ENCODE results near the gene TTC39C. TPM values are rescaled to one million over a fixed set of nuclear protein-coding genes. Genes with fewer than 3 reads are reported as not detected.

The TTC39C gene
- total and polyA plus RNA-seq, 7 donors, result 2.3 to 36.9 (median 27.0) TPM

- TF ChIP-seq EP300 (IDR thresholded peaks at IDR 0.05) (no peak), CTCF (IDR thresholded peaks at IDR 0.05) (no peak), POLR2A (IDR thresholded peaks at IDR 0.05) (no peak), POLR2AphosphoS5 (IDR thresholded peaks at IDR 0.05) (no peak)
- Histone ChIP-seq H3K36me3 (peaks cover 4 to 80% (median 6%) of the 10 kb centered on the region in 4 donors), H3K4me1 (no peaks in the 10 kb centered on the region), H3K4me3 (no peak overlapping the region), H3K9me3 (no peaks in the 10 kb centered on the region), H3K27me3 (no peaks in the 10 kb centered on the region), H3K27ac (no peak overlapping the region)
- intact Hi-C loops (cut with DNase I), result no loop called here
- no peak for DNase-seq
- WGBS, 2 donors, result 94 to 96% methylated on average over 3 of the region's 3 CpGs
These were observed 143.3 kb downstream of the TTC39C start for GRCh38 chr18:24157855-24158254.

DNA sequence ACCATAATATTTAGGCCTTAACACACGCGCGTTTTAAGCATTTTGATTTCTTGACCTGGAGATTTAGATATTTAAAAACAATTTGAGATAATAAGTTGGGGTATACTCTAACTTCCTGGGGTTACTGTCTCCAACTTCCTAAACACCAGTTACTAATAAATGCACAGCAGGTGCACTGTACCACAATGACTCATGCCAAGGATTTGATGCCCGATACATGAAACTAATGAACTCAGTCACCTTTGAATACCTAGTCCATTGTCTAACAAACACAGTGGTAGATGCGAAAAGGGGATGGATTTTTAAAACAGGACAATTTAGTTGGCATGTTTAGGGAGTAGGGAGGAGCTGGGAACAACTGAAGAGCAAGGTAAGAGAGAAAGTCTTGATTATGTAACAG, 145.5 kb downstream of the TTC39C start:
- TF ChIP-seq POLR2AphosphoS5 (IDR thresholded peaks at IDR 0.05) (no peak), POLR2A (IDR thresholded peaks at IDR 0.05) (no peak), CTCF (IDR thresholded peaks at IDR 0.05) (no peak), EP300 (IDR thresholded peaks at IDR 0.05) (no peak)
- DNase-seq, result no peak
- no peaks in the 10 kb centered on the region for H3K27me3 ChIP-seq
- no peak overlapping the region for H3K4me3 ChIP-seq
- H3K4me1 ChIP-seq, result no peaks in the 10 kb centered on the region
- H3K36me3 ChIP-seq, result peaks cover 8 to 88% (median 16%) of the 10 kb centered on the region in 4 donors
- no peaks in the 10 kb centered on the region for H3K9me3 ChIP-seq
- H3K27ac ChIP-seq, result no peak overlapping the region
- intact Hi-C loops (cut with DNase I), result no loop called here
- WGBS, 2 donors, result 94 to 97% methylated on average over 5 of the region's 5 CpGs

DNA sequence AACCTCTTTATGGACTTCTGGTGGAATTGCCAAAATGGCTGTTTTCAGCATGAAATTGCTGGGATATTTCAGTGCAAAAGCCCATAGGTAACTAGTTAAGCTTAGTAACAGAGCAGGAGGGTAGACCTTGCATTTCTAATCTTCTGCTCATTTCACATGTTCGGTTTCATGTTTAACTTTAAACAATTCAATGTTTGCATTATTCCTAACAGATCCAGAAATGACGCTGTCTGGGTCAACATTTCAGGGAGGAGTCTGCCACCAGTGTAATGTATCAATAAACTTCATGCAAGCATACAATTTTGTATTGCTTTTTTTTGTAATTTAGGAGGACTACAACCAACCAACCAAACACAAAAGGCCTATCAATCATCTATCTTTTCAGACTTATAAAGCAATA, 146.8 kb downstream of the TTC39C start:
- Histone ChIP-seq H3K4me1 (no peaks in the 10 kb centered on the region), H3K4me3 (no peak overlapping the region), H3K9me3 (no peaks in the 10 kb centered on the region), H3K36me3 (peaks cover 8 to 89% (median 25%) of the 10 kb centered on the region in 4 donors), H3K27me3 (no peaks in the 10 kb centered on the region), H3K27ac (no peak overlapping the region)
- no peak for DNase-seq
- intact Hi-C loops (cut with DNase I), result no loop called here
- WGBS, 2 donors, result 20 to 67% methylated on average over 2 of the region's 2 CpGs
- TF ChIP-seq POLR2A (IDR thresholded peaks at IDR 0.05), result no peak
- no peak for TF ChIP-seq EP300 (IDR thresholded peaks at IDR 0.05)
- no peak for TF ChIP-seq CTCF (IDR thresholded peaks at IDR 0.05)
- no peak for TF ChIP-seq POLR2AphosphoS5 (IDR thresholded peaks at IDR 0.05)

DNA sequence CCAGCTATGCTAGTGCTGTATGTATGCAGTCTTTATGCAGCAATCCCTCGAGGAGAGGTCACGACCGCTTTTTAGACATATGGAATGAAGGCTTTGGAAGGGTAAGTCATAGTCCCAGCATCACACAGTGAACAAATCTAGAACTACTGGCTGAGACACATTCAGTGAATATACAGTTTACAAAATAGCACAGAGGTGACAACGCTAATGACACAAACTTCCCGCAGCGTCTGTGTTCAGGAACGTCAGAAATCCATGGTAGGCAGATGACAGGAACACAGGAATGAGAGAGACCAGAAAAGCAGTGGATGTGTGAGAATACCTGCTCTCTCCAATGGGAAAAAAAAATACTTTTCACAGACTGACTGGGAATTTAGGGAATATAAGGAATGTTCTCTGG, 153.9 kb downstream of the TTC39C start:
- DNase-seq, result no peak
- no peak overlapping the region for H3K4me3 ChIP-seq
- TF ChIP-seq CTCF (IDR thresholded peaks at IDR 0.05) (no peak), POLR2AphosphoS5 (IDR thresholded peaks at IDR 0.05) (no peak), EP300 (IDR thresholded peaks at IDR 0.05) (no peak), POLR2A (IDR thresholded peaks at IDR 0.05) (no peak)
- H3K4me1 ChIP-seq, result no peaks in the 10 kb centered on the region
- H3K9me3 ChIP-seq, result no peaks in the 10 kb centered on the region
- no peak overlapping the region for H3K27ac ChIP-seq
- intact Hi-C loops (cut with DNase I), result no loop called here
- 91 to 94% methylated on average over 7 of the region's 7 CpGs for WGBS, 2 donors
- H3K36me3 ChIP-seq, result peaks cover 4 to 81% (median 42%) of the 10 kb centered on the region in 4 donors
- H3K27me3 ChIP-seq, result no peaks in the 10 kb centered on the region

DNA sequence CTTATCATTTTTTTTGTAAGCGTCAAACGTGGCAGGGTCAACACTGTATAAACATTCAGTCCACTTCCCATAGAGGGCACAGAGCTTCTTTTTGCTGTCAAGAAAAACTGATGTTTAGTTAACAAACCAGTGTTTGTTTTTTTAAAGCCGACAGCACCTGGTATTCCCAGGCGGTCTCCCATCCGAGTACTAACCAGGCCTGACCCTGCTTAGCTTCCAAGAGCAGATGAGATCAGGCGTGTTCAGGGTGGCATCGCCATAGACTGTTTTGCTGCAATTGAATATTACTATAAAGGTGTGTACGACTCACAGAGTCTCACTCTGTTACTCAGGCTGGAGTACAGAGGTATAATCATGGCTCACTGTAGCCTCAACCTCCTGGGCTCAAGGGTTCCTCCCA, 155.8 kb downstream of the TTC39C start:
- Histone ChIP-seq H3K27me3 (no peaks in the 10 kb centered on the region), H3K4me3 (no peak overlapping the region), H3K4me1 (no peaks in the 10 kb centered on the region), H3K36me3 (peaks cover 0 to 71% (median 32%) of the 10 kb centered on the region in 4 donors), H3K27ac (no peak overlapping the region), H3K9me3 (no peaks in the 10 kb centered on the region)
- WGBS, 2 donors, result 88 to 89% methylated on average over 8 of the region's 8 CpGs
- no peak for DNase-seq
- TF ChIP-seq POLR2AphosphoS5 (IDR thresholded peaks at IDR 0.05), result no peak
- no peak for TF ChIP-seq CTCF (IDR thresholded peaks at IDR 0.05)
- TF ChIP-seq EP300 (IDR thresholded peaks at IDR 0.05), result no peak
- no peak for TF ChIP-seq POLR2A (IDR thresholded peaks at IDR 0.05)
- intact Hi-C loops (cut with DNase I), result no loop called here
